Neural cell (in vitro differentiated cells): ENCODE results near the gene ACO2. TPM values are rescaled to one million over a fixed set of nuclear protein-coding genes. Genes with fewer than 3 reads are reported as not detected.

Experiments used
- H2AFZ ChIP-seq: fragments of 200-600, 300-800 bp; sonication (generic), shearing (Covaris generic); 2 replicates; pipeline ENCODE4 v1.6.0; 2014; ENCODE audit warnings: low read depth, mild to moderate bottlenecking, antibody characterized with exemption, low read length, moderate library complexity
- H3F3A ChIP-seq: fragments of 200-600 bp; shearing (Covaris generic); 2 replicates; pipeline ENCODE4 v1.6.1; 2016; ENCODE audit warnings: mild to moderate bottlenecking, moderate library complexity, mixed read lengths, antibody characterized with exemption, low read length; ENCODE audit not compliant: insufficient read depth, poor library complexity, severe bottlenecking
- H3K27ac ChIP-seq: fragments of 200-600, 300-800 bp; sonication (generic), shearing (Covaris generic); 2 replicates; pipeline ENCODE4 v1.5.1; 2014; ENCODE audit warnings: mild to moderate bottlenecking, low read length, moderate library complexity
- H3K27me3 ChIP-seq: fragments of 300-800, 200-600 bp; sonication (generic), shearing (Covaris generic); 2 replicates; pipeline ENCODE4 v1.6.0; 2014; ENCODE audit warnings: mild to moderate bottlenecking, low read depth, low read length, moderate library complexity; ENCODE audit not compliant: insufficient read depth
- H3K36me3 ChIP-seq: fragments of 300-800, 200-600 bp; sonication (generic), shearing (Covaris generic); 2 replicates; pipeline ENCODE4 v1.5.1; 2014; ENCODE audit warnings: mild to moderate bottlenecking, antibody characterized with exemption, low read length, moderate library complexity; ENCODE audit not compliant: insufficient read depth
- H3K4me2 ChIP-seq: fragments of 300-800, 200-600 bp; sonication (generic), shearing (Covaris generic); 2 replicates; pipeline ENCODE4 v1.6.0; 2014; ENCODE audit warnings: mild to moderate bottlenecking, low read length
- H3K4me3 ChIP-seq: fragments of 300-800, 200-600 bp; sonication (generic), shearing (Covaris generic); 2 replicates; pipeline ENCODE4 v1.5.1; 2014; ENCODE audit warnings: mild to moderate bottlenecking, low read length, moderate library complexity
- H3K79me2 ChIP-seq: fragments of 200-600 bp; shearing (Covaris generic); replicated peaks from 2 replicates; pipeline ENCODE4 v1.6.0; 2014; ENCODE audit warnings: mild to moderate bottlenecking, low read length, moderate library complexity; ENCODE audit not compliant: insufficient read depth
- H3K9ac ChIP-seq: fragments of 300-800, 200-600 bp; sonication (generic), shearing (Covaris generic); 2 replicates; pipeline ENCODE4 v1.6.1; 2016; ENCODE audit warnings: mild to moderate bottlenecking, low read length, mixed read lengths
- H3K9me2 ChIP-seq: fragments of 200-600 bp; shearing (Covaris generic); 2 replicates; pipeline ENCODE4 v1.6.1; 2016; ENCODE audit warnings: mild to moderate bottlenecking, low read length, mixed read lengths; ENCODE audit not compliant: insufficient read depth
- H3K9me3 ChIP-seq: fragments of 200-600, 300-800 bp; sonication (generic), shearing (Covaris generic); 2 replicates; pipeline ENCODE4 v1.6.1; 2016; ENCODE audit warnings: mild to moderate bottlenecking, mixed run types, low read length, moderate library complexity, mixed read lengths
- H4K20me1 ChIP-seq: fragments of 200-600 bp; shearing (Covaris generic); 2 replicates; pipeline ENCODE4 v1.6.1; 2016; ENCODE audit warnings: mild to moderate bottlenecking, mixed run types; ENCODE audit not compliant: insufficient read depth
- EP300 ChIP-seq: fragments of 450-650 bp; conservative IDR thresholded peaks from 2 replicates; pipeline ENCODE4 v1.6.1; 2014; ENCODE audit warnings: antibody characterized with exemption, mild to moderate bottlenecking, moderate library complexity; ENCODE audit not compliant: poor library complexity, severe bottlenecking
- EZH2 ChIP-seq: fragments of 200-600, 300-800 bp; shearing (Covaris generic), sonication (generic); IDR thresholded peaks from 2 replicates; pipeline ENCODE4 v1.6.1; 2014; ENCODE audit warnings: antibody characterized with exemption, low read length, borderline replicate concordance, mild to moderate bottlenecking; ENCODE audit not compliant: insufficient read depth, poor library complexity, severe bottlenecking
- MXI1 ChIP-seq: fragments of 450-650 bp; conservative IDR thresholded peaks from 2 replicates; pipeline ENCODE4 v1.6.1; 2014; ENCODE audit warnings: antibody characterized with exemption, mild to moderate bottlenecking; ENCODE audit not compliant: poor library complexity, severe bottlenecking
- POLR2AphosphoS5 ChIP-seq: IDR thresholded peaks from 2 replicates; pipeline ENCODE4 v1.6.1; 2012
- RAD21 ChIP-seq: fragments of 450-650 bp; conservative IDR thresholded peaks from 2 replicates; pipeline ENCODE4 v1.6.1; 2014; ENCODE audit warnings: antibody characterized with exemption, mild to moderate bottlenecking, moderate library complexity
- SMC3 ChIP-seq: fragments of 450-650 bp; conservative IDR thresholded peaks from 2 replicates; pipeline ENCODE4 v1.6.1; 2014; ENCODE audit warnings: antibody characterized with exemption, mild to moderate bottlenecking, moderate library complexity; ENCODE audit not compliant: poor library complexity
- TAF1 ChIP-seq: IDR thresholded peaks from 2 replicates; pipeline ENCODE4 v1.6.1; 2012; ENCODE audit warnings: low read depth
- polyA plus RNA-seq: library from polyadenylated mRNA; depleted of rRNA; stranded (reverse); fragments of >200 nt; gene quantifications from 2 replicates; pipeline ENCODE4 v1.2.3, GENCODE V29; 2014
- TF ChIP-seq, protein P1 (sequence below): IDR thresholded peaks from 2 replicates; pipeline ENCODE4 v1.6.1; 2012; ENCODE audit warnings: borderline replicate concordance
- TF ChIP-seq, protein P2 (sequence below): fragments of 450-650 bp; IDR thresholded peaks from 2 replicates; pipeline ENCODE4 v1.5.1; 2014; ENCODE audit warnings: antibody characterized with exemption, mild to moderate bottlenecking, moderate library complexity; ENCODE audit not compliant: poor library complexity, severe bottlenecking

Gene ACO2
- polyA plus RNA-seq, 1 donor from 2014 or later: 72.3 TPM

DNA sequence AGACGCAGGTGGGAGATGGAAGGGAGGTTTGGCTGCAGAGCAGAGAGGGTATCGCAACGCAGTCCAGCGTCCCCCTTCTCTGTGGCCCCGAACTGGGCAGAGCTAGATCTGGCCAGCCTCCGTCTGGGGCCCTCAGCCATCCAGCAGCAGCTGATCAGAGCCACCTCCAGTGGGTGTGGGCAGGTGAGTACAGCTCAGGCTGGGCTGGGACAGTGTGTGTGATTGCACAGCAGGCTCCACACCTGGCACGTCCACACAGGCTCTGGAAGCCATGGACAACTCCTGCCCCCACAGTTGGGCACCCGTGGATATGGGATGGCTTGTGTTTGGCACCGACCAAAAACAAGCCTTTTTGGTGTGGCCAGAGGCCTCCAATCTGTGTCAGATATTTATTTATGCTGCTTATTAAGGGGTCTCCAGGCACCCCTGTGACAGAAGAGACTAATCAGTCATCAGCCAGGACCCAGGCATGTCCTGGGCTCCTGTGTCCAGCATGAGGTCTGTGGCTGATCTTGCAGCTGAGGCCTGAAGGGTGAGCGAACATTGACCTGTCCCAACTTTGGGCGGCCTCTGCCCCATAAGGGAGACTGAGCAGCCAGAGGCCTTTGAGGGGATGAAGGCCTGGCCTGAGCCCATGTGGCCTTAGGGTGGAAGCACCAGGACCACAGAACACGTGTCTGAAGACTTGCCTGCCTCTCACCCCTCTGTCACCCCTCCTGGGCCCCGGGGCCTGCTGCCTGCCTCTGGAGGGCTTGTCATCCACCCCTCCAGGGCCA lies 56.7 kb downstream of the ACO2 start:
- H3K4me3 ChIP-seq: no peak overlapping the region
- TF ChIP-seq TAF1 (no peak), EP300 (no peak), SMC3 (no peak), MXI1 (no peak), RAD21 (no peak), POLR2AphosphoS5 (peak; percentile 10)
- TF ChIP-seq, protein P1, sequence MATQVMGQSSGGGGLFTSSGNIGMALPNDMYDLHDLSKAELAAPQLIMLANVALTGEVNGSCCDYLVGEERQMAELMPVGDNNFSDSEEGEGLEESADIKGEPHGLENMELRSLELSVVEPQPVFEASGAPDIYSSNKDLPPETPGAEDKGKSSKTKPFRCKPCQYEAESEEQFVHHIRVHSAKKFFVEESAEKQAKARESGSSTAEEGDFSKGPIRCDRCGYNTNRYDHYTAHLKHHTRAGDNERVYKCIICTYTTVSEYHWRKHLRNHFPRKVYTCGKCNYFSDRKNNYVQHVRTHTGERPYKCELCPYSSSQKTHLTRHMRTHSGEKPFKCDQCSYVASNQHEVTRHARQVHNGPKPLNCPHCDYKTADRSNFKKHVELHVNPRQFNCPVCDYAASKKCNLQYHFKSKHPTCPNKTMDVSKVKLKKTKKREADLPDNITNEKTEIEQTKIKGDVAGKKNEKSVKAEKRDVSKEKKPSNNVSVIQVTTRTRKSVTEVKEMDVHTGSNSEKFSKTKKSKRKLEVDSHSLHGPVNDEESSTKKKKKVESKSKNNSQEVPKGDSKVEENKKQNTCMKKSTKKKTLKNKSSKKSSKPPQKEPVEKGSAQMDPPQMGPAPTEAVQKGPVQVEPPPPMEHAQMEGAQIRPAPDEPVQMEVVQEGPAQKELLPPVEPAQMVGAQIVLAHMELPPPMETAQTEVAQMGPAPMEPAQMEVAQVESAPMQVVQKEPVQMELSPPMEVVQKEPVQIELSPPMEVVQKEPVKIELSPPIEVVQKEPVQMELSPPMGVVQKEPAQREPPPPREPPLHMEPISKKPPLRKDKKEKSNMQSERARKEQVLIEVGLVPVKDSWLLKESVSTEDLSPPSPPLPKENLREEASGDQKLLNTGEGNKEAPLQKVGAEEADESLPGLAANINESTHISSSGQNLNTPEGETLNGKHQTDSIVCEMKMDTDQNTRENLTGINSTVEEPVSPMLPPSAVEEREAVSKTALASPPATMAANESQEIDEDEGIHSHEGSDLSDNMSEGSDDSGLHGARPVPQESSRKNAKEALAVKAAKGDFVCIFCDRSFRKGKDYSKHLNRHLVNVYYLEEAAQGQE: no peak
- TF ChIP-seq, protein P2, sequence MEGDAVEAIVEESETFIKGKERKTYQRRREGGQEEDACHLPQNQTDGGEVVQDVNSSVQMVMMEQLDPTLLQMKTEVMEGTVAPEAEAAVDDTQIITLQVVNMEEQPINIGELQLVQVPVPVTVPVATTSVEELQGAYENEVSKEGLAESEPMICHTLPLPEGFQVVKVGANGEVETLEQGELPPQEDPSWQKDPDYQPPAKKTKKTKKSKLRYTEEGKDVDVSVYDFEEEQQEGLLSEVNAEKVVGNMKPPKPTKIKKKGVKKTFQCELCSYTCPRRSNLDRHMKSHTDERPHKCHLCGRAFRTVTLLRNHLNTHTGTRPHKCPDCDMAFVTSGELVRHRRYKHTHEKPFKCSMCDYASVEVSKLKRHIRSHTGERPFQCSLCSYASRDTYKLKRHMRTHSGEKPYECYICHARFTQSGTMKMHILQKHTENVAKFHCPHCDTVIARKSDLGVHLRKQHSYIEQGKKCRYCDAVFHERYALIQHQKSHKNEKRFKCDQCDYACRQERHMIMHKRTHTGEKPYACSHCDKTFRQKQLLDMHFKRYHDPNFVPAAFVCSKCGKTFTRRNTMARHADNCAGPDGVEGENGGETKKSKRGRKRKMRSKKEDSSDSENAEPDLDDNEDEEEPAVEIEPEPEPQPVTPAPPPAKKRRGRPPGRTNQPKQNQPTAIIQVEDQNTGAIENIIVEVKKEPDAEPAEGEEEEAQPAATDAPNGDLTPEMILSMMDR: no peak
- H3F3A ChIP-seq: no peaks in the 10 kb centered on the region
- no peaks in the 10 kb centered on the region for H3K36me3 ChIP-seq
- no peaks in the 10 kb centered on the region for H4K20me1 ChIP-seq
- H3K79me2 ChIP-seq: no peaks in the 10 kb centered on the region
- no peaks in the 10 kb centered on the region for H3K9me2 ChIP-seq
- no peaks in the 10 kb centered on the region for H3K27me3 ChIP-seq
- H2AFZ ChIP-seq: no peak overlapping the region
- no peak overlapping the region for H3K4me2 ChIP-seq
- no peak overlapping the region for H3K9ac ChIP-seq
- no peak overlapping the region for H3K27ac ChIP-seq
- no peaks in the 10 kb centered on the region for H3K9me3 ChIP-seq

DNA sequence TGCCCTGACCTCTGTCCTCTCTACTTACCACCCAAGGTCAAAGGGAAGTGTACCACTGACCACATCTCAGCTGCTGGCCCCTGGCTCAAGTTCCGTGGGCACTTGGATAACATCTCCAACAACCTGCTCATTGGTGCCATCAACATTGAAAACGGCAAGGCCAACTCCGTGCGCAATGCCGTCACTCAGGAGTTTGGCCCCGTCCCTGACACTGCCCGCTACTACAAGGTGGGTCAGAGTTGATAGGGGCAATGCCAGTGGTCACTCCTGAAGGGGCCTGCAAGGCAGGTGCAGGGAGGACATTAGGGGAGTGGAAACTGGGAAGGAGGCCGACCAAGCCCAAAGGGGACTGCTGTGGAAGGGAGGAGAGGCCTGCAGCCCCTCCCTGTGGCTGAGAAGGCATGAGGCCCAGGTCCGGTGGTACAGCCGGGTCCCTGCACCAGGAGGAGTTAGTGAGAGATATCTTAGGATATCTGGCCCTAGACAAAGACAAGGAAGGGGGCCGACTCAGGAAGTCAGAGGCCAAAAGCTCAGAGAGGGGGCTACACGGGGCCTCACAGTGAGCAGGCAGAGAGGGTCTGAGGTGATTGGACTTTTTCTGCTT lies 57.4 kb downstream of the ACO2 start:
- no peaks in the 10 kb centered on the region for H3F3A ChIP-seq
- no peaks in the 10 kb centered on the region for H3K9me2 ChIP-seq
- H2AFZ ChIP-seq: no peak overlapping the region
- no peak overlapping the region for H3K4me3 ChIP-seq
- no peak overlapping the region for H3K27ac ChIP-seq
- H3K27me3 ChIP-seq: no peaks in the 10 kb centered on the region
- no peak overlapping the region for H3K4me2 ChIP-seq
- H4K20me1 ChIP-seq: no peaks in the 10 kb centered on the region
- TF ChIP-seq, protein P1: no peak
- no peak for TF ChIP-seq EP300
- TF ChIP-seq TAF1: no peak
- no peak for TF ChIP-seq SMC3
- TF ChIP-seq, protein P2: no peak
- TF ChIP-seq RAD21: no peak
- no peak for TF ChIP-seq EZH2
- no peak for TF ChIP-seq MXI1
- H3K9me3 ChIP-seq: no peaks in the 10 kb centered on the region
- no peaks in the 10 kb centered on the region for H3K79me2 ChIP-seq
- H3K9ac ChIP-seq: no peak overlapping the region
- H3K36me3 ChIP-seq: no peaks in the 10 kb centered on the region
